ENCODE results near the gene CENPP. TPM values are rescaled to one million over a fixed set of nuclear protein-coding genes. Genes with fewer than 3 reads are reported as not detected.

The CENPP gene
- total RNA-seq, 1 experiment from 2014 or later, result 8.3 TPM

DNA sequence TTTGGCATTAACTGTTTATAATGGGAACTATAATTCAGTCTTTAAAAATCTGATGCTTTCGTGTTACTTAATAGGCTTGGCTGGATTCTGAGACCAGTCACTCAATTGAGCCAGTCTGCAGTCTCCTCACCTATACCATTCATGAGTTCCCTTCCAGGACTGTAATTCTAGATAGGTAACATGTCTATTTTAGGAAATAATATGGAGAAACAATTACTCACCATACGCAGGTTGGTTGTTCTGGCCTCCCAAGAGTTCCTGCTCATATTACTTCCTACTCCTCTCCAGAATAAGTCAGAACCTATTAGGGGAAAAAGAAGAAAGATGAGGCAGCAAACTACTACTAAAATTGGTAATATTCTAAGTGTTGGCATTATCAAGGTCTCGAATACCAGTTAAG lies 27.7 kb upstream of the CENPP start:
- peaks cover 44% of the 10 kb centered on the region for H3K36me3 ChIP-seq (ENCODE audit: low read depth, low read length)
- BruUV-seq (replicated peaks), result no TSS peak
- H3K4me1 ChIP-seq (ENCODE audit: insufficient read depth, low read length), result peaks cover 10% of the 10 kb centered on the region
- no peak overlapping the region for H3K4me3 ChIP-seq (ENCODE audit: low read length)
- no peak overlapping the region for H3K4me2 ChIP-seq (ENCODE audit: low read length)
- H3K27me3 ChIP-seq (ENCODE audit: low read length), result no peaks in the 10 kb centered on the region
- POLR2A ChIA-PET (ENCODE audit: unreplicated experiment), result no interaction called here
- H3F3A ChIP-seq (ENCODE audit: low read length, unreplicated experiment), result no peaks in the 10 kb centered on the region
- no peaks in the 10 kb centered on the region for H3K9me2 ChIP-seq (replicated peaks; ENCODE audit: low read length)
- no peak overlapping the region for H3K27ac ChIP-seq (ENCODE audit: low read length)
- ATAC-seq (no peak), DNase-seq (no peak)
- no peak overlapping the region for H2AFZ ChIP-seq (ENCODE audit: low read length)
- TF ChIP-seq, protein P1, sequence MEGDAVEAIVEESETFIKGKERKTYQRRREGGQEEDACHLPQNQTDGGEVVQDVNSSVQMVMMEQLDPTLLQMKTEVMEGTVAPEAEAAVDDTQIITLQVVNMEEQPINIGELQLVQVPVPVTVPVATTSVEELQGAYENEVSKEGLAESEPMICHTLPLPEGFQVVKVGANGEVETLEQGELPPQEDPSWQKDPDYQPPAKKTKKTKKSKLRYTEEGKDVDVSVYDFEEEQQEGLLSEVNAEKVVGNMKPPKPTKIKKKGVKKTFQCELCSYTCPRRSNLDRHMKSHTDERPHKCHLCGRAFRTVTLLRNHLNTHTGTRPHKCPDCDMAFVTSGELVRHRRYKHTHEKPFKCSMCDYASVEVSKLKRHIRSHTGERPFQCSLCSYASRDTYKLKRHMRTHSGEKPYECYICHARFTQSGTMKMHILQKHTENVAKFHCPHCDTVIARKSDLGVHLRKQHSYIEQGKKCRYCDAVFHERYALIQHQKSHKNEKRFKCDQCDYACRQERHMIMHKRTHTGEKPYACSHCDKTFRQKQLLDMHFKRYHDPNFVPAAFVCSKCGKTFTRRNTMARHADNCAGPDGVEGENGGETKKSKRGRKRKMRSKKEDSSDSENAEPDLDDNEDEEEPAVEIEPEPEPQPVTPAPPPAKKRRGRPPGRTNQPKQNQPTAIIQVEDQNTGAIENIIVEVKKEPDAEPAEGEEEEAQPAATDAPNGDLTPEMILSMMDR (conservative IDR thresholded peaks at IDR 0.05; ENCODE audit: low read depth, low read length), result no peak
- TF ChIP-seq EZH2 (IDR thresholded peaks at IDR 0.05; ENCODE audit: low read length, unreplicated experiment) (no peak), EZH2phosphoT487 (IDR thresholded peaks at IDR 0.05; ENCODE audit: borderline replicate concordance, low read length) (no peak)
- H3K79me2 ChIP-seq (ENCODE audit: low read length), result peaks cover 13% of the 10 kb centered on the region
- no peak overlapping the region for H3K9ac ChIP-seq (ENCODE audit: low read length)
- intact Hi-C loops (cut with micrococcal nuclease), result no loop called here
- H4K20me1 ChIP-seq (ENCODE audit: low read length), result no peaks in the 10 kb centered on the region
- H3K9me3 ChIP-seq (ENCODE audit: low read length), result no peaks in the 10 kb centered on the region
- CTCF ChIA-PET, result no interaction called here

DNA sequence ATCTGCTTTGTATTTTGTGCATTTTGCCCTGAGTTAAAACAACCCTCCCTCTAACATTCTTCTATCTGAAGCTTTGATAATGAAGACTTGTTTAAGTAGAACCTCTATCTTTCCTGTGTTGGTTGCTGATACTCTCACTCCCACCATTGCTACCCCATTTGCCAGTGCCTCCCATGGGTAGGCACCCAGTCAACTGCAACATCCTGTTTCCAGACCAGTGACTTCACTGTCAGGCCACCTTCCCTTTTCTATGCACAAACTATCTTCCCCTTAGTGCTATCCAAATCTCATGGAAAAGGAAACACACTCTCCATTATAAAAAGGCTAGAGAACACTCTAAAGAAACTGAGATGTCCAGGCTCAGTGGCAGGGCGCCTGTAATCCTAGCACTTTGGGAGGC lies 26.6 kb upstream of the CENPP start:
- Histone ChIP-seq H3K9ac (ENCODE audit: low read length) (no peak overlapping the region), H3K9me2 (replicated peaks; ENCODE audit: low read length) (no peaks in the 10 kb centered on the region), H3K36me3 (ENCODE audit: low read depth, low read length) (peaks cover 52% of the 10 kb centered on the region), H3K9me3 (ENCODE audit: low read length) (no peaks in the 10 kb centered on the region), H3K4me1 (ENCODE audit: insufficient read depth, low read length) (peaks cover 8% of the 10 kb centered on the region), H2AFZ (ENCODE audit: low read length) (no peak overlapping the region), H3K4me3 (ENCODE audit: low read length) (no peak overlapping the region), H3K27ac (ENCODE audit: low read length) (no peak overlapping the region), H3K4me2 (ENCODE audit: low read length) (no peak overlapping the region), H4K20me1 (ENCODE audit: low read length) (no peaks in the 10 kb centered on the region), H3K79me2 (ENCODE audit: low read length) (peaks cover 7% of the 10 kb centered on the region; the same call in 1 of the 2 replicates), H3K27me3 (ENCODE audit: low read length) (no peaks in the 10 kb centered on the region), H3F3A (ENCODE audit: low read length, unreplicated experiment) (no peaks in the 10 kb centered on the region)
- ChIA-PET CTCF (no interaction called here), POLR2A (ENCODE audit: unreplicated experiment) (no interaction called here)
- intact Hi-C loops (cut with micrococcal nuclease), result no loop called here
- DNase-seq, result no peak
- TF ChIP-seq, protein P1 (conservative IDR thresholded peaks at IDR 0.05; ENCODE audit: low read depth, low read length), result no peak
- no peak for TF ChIP-seq EZH2 (IDR thresholded peaks at IDR 0.05; ENCODE audit: low read length, unreplicated experiment)
- TF ChIP-seq EZH2phosphoT487 (IDR thresholded peaks at IDR 0.05; ENCODE audit: borderline replicate concordance, low read length), result no peak
- ATAC-seq, result no peak
- no TSS peak for BruUV-seq (replicated peaks)

DNA sequence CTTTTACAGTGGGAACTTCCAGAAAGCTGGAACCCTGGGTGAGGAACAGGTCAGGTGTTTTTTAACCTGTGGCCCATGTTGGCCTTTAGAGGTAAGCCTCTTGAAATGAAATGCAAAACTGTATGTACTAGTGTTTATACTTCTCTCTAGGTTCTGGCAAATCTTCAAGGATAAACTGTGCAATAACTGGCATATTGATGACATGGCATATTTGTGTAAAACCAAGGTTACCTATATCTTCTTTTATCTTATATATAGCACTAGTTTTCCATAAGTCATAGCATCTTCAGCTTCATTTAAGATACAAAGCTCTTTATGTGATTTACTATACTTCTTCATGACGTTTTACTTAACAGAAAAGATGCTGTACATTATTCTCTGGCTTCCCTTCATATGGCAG lies 24.8 kb upstream of the CENPP start:
- H4K20me1 ChIP-seq (ENCODE audit: low read length), result no peaks in the 10 kb centered on the region
- no peaks in the 10 kb centered on the region for H3K9me2 ChIP-seq (replicated peaks; ENCODE audit: low read length)
- H3K9me3 ChIP-seq (ENCODE audit: low read length), result no peaks in the 10 kb centered on the region
- CTCF ChIA-PET, result no interaction called here
- no peaks in the 10 kb centered on the region for H3K4me1 ChIP-seq (ENCODE audit: insufficient read depth, low read length)
- DNase-seq, result no peak
- POLR2A ChIA-PET (ENCODE audit: unreplicated experiment), result no interaction called here
- H3K4me2 ChIP-seq (ENCODE audit: low read length), result no peak overlapping the region
- H3K36me3 ChIP-seq (ENCODE audit: low read depth, low read length), result peaks cover 65% of the 10 kb centered on the region
- BruUV-seq (replicated peaks), result no TSS peak
- no peak for ATAC-seq
- no peak overlapping the region for H3K9ac ChIP-seq (ENCODE audit: low read length)
- H3F3A ChIP-seq (ENCODE audit: low read length, unreplicated experiment), result no peaks in the 10 kb centered on the region
- no peak overlapping the region for H3K27ac ChIP-seq (ENCODE audit: low read length)
- no peaks in the 10 kb centered on the region for H3K27me3 ChIP-seq (ENCODE audit: low read length)
- H3K4me3 ChIP-seq (ENCODE audit: low read length), result no peak overlapping the region
- H2AFZ ChIP-seq (ENCODE audit: low read length), result no peak overlapping the region
- no peak for TF ChIP-seq EZH2phosphoT487 (IDR thresholded peaks at IDR 0.05; ENCODE audit: borderline replicate concordance, low read length)
- intact Hi-C loops (cut with micrococcal nuclease), result no loop called here
- H3K79me2 ChIP-seq (ENCODE audit: low read length), result no peaks in the 10 kb centered on the region

Measured in PC-3 (cell line).